ENCODE data around the gene NAPA. TPM values are rescaled to one million over a fixed set of nuclear protein-coding genes. Genes with fewer than 3 reads are reported as not detected.

NAPA gene
- total and polyA plus RNA-seq, 7 donors, result 84.9 to 167 (median 97.4) TPM

- DNase-seq, result no peak
- Histone ChIP-seq H3K36me3 (peaks cover 0 to 4% (median 0%) of the 10 kb centered on the region in 4 donors), H3K4me1 (no peaks in the 10 kb centered on the region), H3K4me3 (no peak overlapping the region), H3K27ac (no peak overlapping the region), H3K9me3 (no peaks in the 10 kb centered on the region), H3K27me3 (peaks cover 0 to 9% (median 0%) of the 10 kb centered on the region in 3 donors)
- intact Hi-C loops (cut with DNase I), result loop anchor here (5.0 kb wide), 1 partner anchor 168 kb away; the partner anchor contains the start of gene BICRA
- TF ChIP-seq, protein P1, sequence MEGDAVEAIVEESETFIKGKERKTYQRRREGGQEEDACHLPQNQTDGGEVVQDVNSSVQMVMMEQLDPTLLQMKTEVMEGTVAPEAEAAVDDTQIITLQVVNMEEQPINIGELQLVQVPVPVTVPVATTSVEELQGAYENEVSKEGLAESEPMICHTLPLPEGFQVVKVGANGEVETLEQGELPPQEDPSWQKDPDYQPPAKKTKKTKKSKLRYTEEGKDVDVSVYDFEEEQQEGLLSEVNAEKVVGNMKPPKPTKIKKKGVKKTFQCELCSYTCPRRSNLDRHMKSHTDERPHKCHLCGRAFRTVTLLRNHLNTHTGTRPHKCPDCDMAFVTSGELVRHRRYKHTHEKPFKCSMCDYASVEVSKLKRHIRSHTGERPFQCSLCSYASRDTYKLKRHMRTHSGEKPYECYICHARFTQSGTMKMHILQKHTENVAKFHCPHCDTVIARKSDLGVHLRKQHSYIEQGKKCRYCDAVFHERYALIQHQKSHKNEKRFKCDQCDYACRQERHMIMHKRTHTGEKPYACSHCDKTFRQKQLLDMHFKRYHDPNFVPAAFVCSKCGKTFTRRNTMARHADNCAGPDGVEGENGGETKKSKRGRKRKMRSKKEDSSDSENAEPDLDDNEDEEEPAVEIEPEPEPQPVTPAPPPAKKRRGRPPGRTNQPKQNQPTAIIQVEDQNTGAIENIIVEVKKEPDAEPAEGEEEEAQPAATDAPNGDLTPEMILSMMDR (IDR thresholded peaks at IDR 0.05), result no peak
- no peak for TF ChIP-seq POLR2A (IDR thresholded peaks at IDR 0.05)
- no peak for TF ChIP-seq EP300 (IDR thresholded peaks at IDR 0.05)
- TF ChIP-seq POLR2AphosphoS5 (IDR thresholded peaks at IDR 0.05), result no peak
- WGBS, 2 donors, result 25 to 36% methylated on average over 5 of the region's 5 CpGs
Observed at GRCh38 chr19:47438793-47439220, 76.1 kb downstream of the NAPA start.

Other genes starting within 250 kb of the NAPA start
- gene INAFM1, start 240.2 kb downstream of the NAPA start, total RNA-seq, result 10 to 100 TPM in 3 of 4 donors, 1 to 10 TPM in 1; 8.6 to 16.3 (median 14.8) TPM
- 10 to 100 TPM in 1 of 3 donors, 1 to 10 TPM in 2; 3.0 to 10.7 (median 7.8) TPM for gene INAFM1, start 240.2 kb downstream of the NAPA start, polyA plus RNA-seq
- gene C5AR1, start 205.2 kb downstream of the NAPA start, total RNA-seq, result 10 to 100 TPM in 2 of 4 donors, 1 to 10 TPM in 2; 6.9 to 19.4 (median 8.9) TPM
- 10 to 100 TPM in 1 of 3 donors, 1 to 10 TPM in 2; 5.4 to 10.6 (median 6.7) TPM for gene C5AR1, start 205.2 kb downstream of the NAPA start, polyA plus RNA-seq
- gene C5AR2, start 182.9 kb downstream of the NAPA start, total RNA-seq, result 1 to 10 TPM; 1.1 to 2.7 (median 1.6) TPM
- 1 to 10 TPM in 1 of 3 donors, under 1 TPM in 2; 0.60 to 1.4 (median 0.69) TPM for gene C5AR2, start 182.9 kb downstream of the NAPA start, polyA plus RNA-seq
- gene DHX34, start 165.7 kb downstream of the NAPA start, total RNA-seq, result 10 to 100 TPM in 2 of 4 donors, 1 to 10 TPM in 2; 8.6 to 11.9 (median 9.6) TPM
- 10 to 100 TPM in 1 of 3 donors, 1 to 10 TPM in 2; 3.0 to 12.7 (median 3.7) TPM for gene DHX34, start 165.7 kb downstream of the NAPA start, polyA plus RNA-seq
- 10 to 100 TPM; 11.8 to 19.4 (median 13.4) TPM for gene MEIS3, start 95.5 kb downstream of the NAPA start, total RNA-seq
- gene MEIS3, start 95.5 kb downstream of the NAPA start, polyA plus RNA-seq, result 1 to 10 TPM in 2 of 3 donors, under 1 TPM in 1; 0.92 to 7.6 (median 7.2) TPM
- gene SLC8A2, start 43.2 kb downstream of the NAPA start, total RNA-seq, result 10 to 100 TPM in 2 of 4 donors, 1 to 10 TPM in 2; 5.9 to 39.9 (median 19.0) TPM
- 1 to 10 TPM in 1 of 3 donors, not detected in 2; 1.1 TPM for gene SLC8A2, start 43.2 kb downstream of the NAPA start, polyA plus RNA-seq
- gene KPTN, start 30.8 kb downstream of the NAPA start, total RNA-seq, result 10 to 100 TPM in 1 of 4 donors, 1 to 10 TPM in 3; 4.4 to 10.0 (median 4.7) TPM
- 10 to 100 TPM in 1 of 3 donors, 1 to 10 TPM in 2; 4.8 to 12.2 (median 8.1) TPM for gene KPTN, start 30.8 kb downstream of the NAPA start, polyA plus RNA-seq
- gene ZNF541, start 58.1 kb upstream of the NAPA start, total RNA-seq, result 1 to 10 TPM in 3 of 4 donors, not detected in 1; 1.1 to 1.7 (median 1.5) TPM
- gene ZNF541, start 58.1 kb upstream of the NAPA start, polyA plus RNA-seq, result under 1 TPM in 1 of 3 donors, not detected in 2; 0.22 TPM
- 10 to 100 TPM in 3 of 4 donors, 1 to 10 TPM in 1; 2.9 to 21.6 (median 11.2) TPM for gene BICRA, start 94.1 kb upstream of the NAPA start, total RNA-seq
- gene BICRA, start 94.1 kb upstream of the NAPA start, polyA plus RNA-seq, result 10 to 100 TPM in 1 of 3 donors, 1 to 10 TPM in 2; 1.8 to 12.7 (median 2.5) TPM
- 100 to 1,000 TPM in 1 of 4 donors, 10 to 100 TPM in 3; 41.8 to 184 (median 72.4) TPM for gene EHD2, start 198.4 kb upstream of the NAPA start, total RNA-seq
- gene EHD2, start 198.4 kb upstream of the NAPA start, polyA plus RNA-seq, result 10 to 100 TPM in 2 of 3 donors, 1 to 10 TPM in 1; 3.5 to 26.7 (median 10.8) TPM
- 100 to 1,000 TPM; 432 to 576 (median 557) TPM for gene NOP53, start 230.5 kb upstream of the NAPA start, total RNA-seq
- 100 to 1,000 TPM; 304 to 682 (median 589) TPM for gene NOP53, start 230.5 kb upstream of the NAPA start, polyA plus RNA-seq

Measured in sigmoid colon (tissue), 7 donors.